Mesenchymal stem cell (in vitro differentiated cells and primary cell): ENCODE measurements around the gene CYP24A1.

Experiments used
- DNase-seq: peaks from one replicate; pipeline ENCODE4 v3.0.0-alpha.2; 2013
- H2AFZ ChIP-seq: one replicate; pipeline ENCODE4 v1.6.1; 2013; ENCODE audit warnings: low read depth, mild to moderate bottlenecking, control low read depth, inconsistent platforms, low read length, moderate library complexity
- H2AK5ac ChIP-seq: 2 replicates; pipeline ENCODE4 v1.6.1; 2013; ENCODE audit warnings: low read length, moderate library complexity, mild to moderate bottlenecking, inconsistent platforms; ENCODE audit not compliant: severe bottlenecking
- H2BK120ac ChIP-seq: one replicate; pipeline ENCODE4 v1.6.1; 2013; ENCODE audit warnings: low read depth, mild to moderate bottlenecking, inconsistent platforms, low read length, moderate library complexity
- H2BK12ac ChIP-seq, 2 experiments: one replicate each; pipeline ENCODE4 v1.6.1; 2013; ENCODE audit warnings: inconsistent platforms in 2 of 2, low read length in 2 of 2, mild to moderate bottlenecking in 2 of 2, moderate library complexity in 2 of 2, control low read depth in 1 of 2
- H2BK15ac ChIP-seq: one replicate; pipeline ENCODE4 v1.6.1; 2013; ENCODE audit warnings: mild to moderate bottlenecking, low read depth, inconsistent platforms; ENCODE audit not compliant: poor library complexity, severe bottlenecking
- H2BK5ac ChIP-seq: 2 replicates; pipeline ENCODE4 v1.6.1; 2013; ENCODE audit warnings: low read depth, mild to moderate bottlenecking, low read length, control low read depth, inconsistent platforms; ENCODE audit not compliant: poor library complexity, severe bottlenecking
- H3K14ac ChIP-seq, 2 experiments: one replicate each; pipeline ENCODE4 v1.6.1; 2013; ENCODE audit warnings: inconsistent platforms in 2 of 2, low read length in 2 of 2, control low read depth in 1 of 2, mild to moderate bottlenecking in 1 of 2, moderate library complexity in 1 of 2
- H3K18ac ChIP-seq, 2 experiments: one replicate each; pipeline ENCODE4 v1.6.1; 2013; ENCODE audit warnings: inconsistent platforms in 2 of 2, low read length in 2 of 2, control low read depth in 1 of 2, low read depth in 1 of 2, mild to moderate bottlenecking in 1 of 2
- H3K23ac ChIP-seq, 2 experiments: one replicate each; pipeline ENCODE4 v1.6.1; 2013; ENCODE audit warnings: inconsistent platforms in 2 of 2, low read length in 2 of 2, mild to moderate bottlenecking in 2 of 2, moderate library complexity in 2 of 2, control low read depth in 1 of 2
- H3K27ac ChIP-seq: 2 replicates; pipeline ENCODE4 v1.5.1; 2013; ENCODE audit warnings: mild to moderate bottlenecking, moderate library complexity, low read length, control low read depth, inconsistent platforms; ENCODE audit not compliant: poor library complexity, severe bottlenecking
- H3K27me3 ChIP-seq, 2 experiments: 2 replicates each; pipeline versions ENCODE4 v1.6.1 to v1.7.0; 2013; ENCODE audit warnings: low read length in 2 of 2, mild to moderate bottlenecking in 2 of 2, moderate library complexity in 2 of 2, control low read depth in 1 of 2, inconsistent platforms in 1 of 2; ENCODE audit not compliant: control insufficient read depth in 1 of 2, insufficient read depth in 1 of 2
- H3K36me3 ChIP-seq, 2 experiments: 2 replicates each; pipeline versions ENCODE4 v1.6.1 to v1.7.0; 2013; ENCODE audit warnings: low read length in 2 of 2, control low read depth in 1 of 2, inconsistent platforms in 1 of 2, low read depth in 1 of 2, mild to moderate bottlenecking in 1 of 2; ENCODE audit not compliant: insufficient read depth in 2 of 2, control insufficient read depth in 1 of 2
- H3K4ac ChIP-seq, 2 experiments: one replicate each; pipeline ENCODE4 v1.6.1; 2013; ENCODE audit warnings: inconsistent platforms in 2 of 2, low read length in 2 of 2, mild to moderate bottlenecking in 2 of 2, moderate library complexity in 2 of 2, control low read depth in 1 of 2, low read depth in 1 of 2
- H3K4me1 ChIP-seq: 2 replicates; pipeline ENCODE4 v1.6.1; 2013; ENCODE audit warnings: low read depth, low read length, control low read depth; ENCODE audit not compliant: control insufficient read depth, insufficient read depth
- H3K4me2 ChIP-seq: 2 replicates; pipeline ENCODE4 v1.6.1; 2013; ENCODE audit warnings: low read length, mild to moderate bottlenecking, inconsistent platforms; ENCODE audit not compliant: poor library complexity, severe bottlenecking
- H3K4me3 ChIP-seq, 2 experiments: 2 replicates each; pipeline versions ENCODE4 v1.5.1 to v1.7.0; 2013; ENCODE audit warnings: low read length in 2 of 2, mild to moderate bottlenecking in 2 of 2, control low read depth in 1 of 2, low read depth in 1 of 2; ENCODE audit not compliant: insufficient read depth in 1 of 2
- H3K79me1 ChIP-seq: replicated peaks from 2 replicates; pipeline ENCODE4 v1.6.1; 2013; ENCODE audit warnings: mild to moderate bottlenecking, control low read depth, low read length, inconsistent platforms; ENCODE audit not compliant: poor library complexity, severe bottlenecking
- H3K9ac ChIP-seq: 2 replicates; pipeline ENCODE4 v1.7.0; 2013; ENCODE audit warnings: mild to moderate bottlenecking, low read length, moderate library complexity
- H3K9me3 ChIP-seq: 2 replicates; pipeline ENCODE4 v1.7.0; 2013; ENCODE audit warnings: mild to moderate bottlenecking, low read length; ENCODE audit not compliant: control insufficient read depth
- H4K8ac ChIP-seq: one replicate; pipeline ENCODE4 v1.6.1; 2013; ENCODE audit warnings: inconsistent platforms, mild to moderate bottlenecking, low read length, moderate library complexity
- H4K91ac ChIP-seq: one replicate; pipeline ENCODE4 v1.6.1; 2013; ENCODE audit warnings: mild to moderate bottlenecking, low read length, inconsistent platforms
- WGBS: methylation state at CpG from one replicate; pipeline ENCODE4 v1.1.7; 2013; ENCODE audit warnings: mixed read lengths; 5-methylcytosine and 5-hydroxymethylcytosine counted together

Gene CYP24A1

GRCh38 chr20:54170026-54170471, 3.7 kb downstream of the CYP24A1 start:
- Histone ChIP-seq H4K91ac (no peak overlapping the region), H2BK5ac (no peak overlapping the region), H3K4me3 (no peak overlapping the region), H3K23ac (no peak overlapping the region), H2BK15ac (no peak overlapping the region), H3K4me2 (no peak overlapping the region), H3K18ac (no peak overlapping the region), H3K4me1 (peaks cover 19% of the 10 kb centered on the region), H3K79me1 (no peaks in the 10 kb centered on the region), H4K8ac (no peak overlapping the region), H2AFZ (no peak overlapping the region), H3K36me3 (no peaks in the 10 kb centered on the region), H3K27me3 (peaks cover 66 to 88% of the 10 kb centered on the region in 2 experiments), H3K27ac (no peak overlapping the region), H3K4ac (no peak overlapping the region), H3K9ac (no peak overlapping the region), H3K9me3 (no peaks in the 10 kb centered on the region), H2BK120ac (no peak overlapping the region), H2AK5ac (no peak overlapping the region), H2BK12ac (no peak overlapping the region), H3K14ac (no peak overlapping the region)
- 76% methylated on average over 4 of the region's 4 CpGs for whole genome bisulfite sequencing
- no peak for DNase-seq

- H2AFZ ChIP-seq, result no peak overlapping the region
- no peak overlapping the region for H2BK15ac ChIP-seq
- H3K4me1 ChIP-seq, result peaks cover 18% of the 10 kb centered on the region
- no peak overlapping the region for H3K9ac ChIP-seq
- WGBS, result 79% methylated on average over 13 of the region's 14 CpGs
- DNase-seq, result no peak
- no peak overlapping the region for H3K18ac ChIP-seq
- H4K8ac ChIP-seq, result no peak overlapping the region
- H3K79me1 ChIP-seq, result no peaks in the 10 kb centered on the region
- H4K91ac ChIP-seq, result no peak overlapping the region
- no peak overlapping the region for H3K4ac ChIP-seq
- H3K9me3 ChIP-seq, result no peaks in the 10 kb centered on the region
- H3K27me3 ChIP-seq, result peaks cover 58 to 83% of the 10 kb centered on the region in 2 experiments
- H2BK5ac ChIP-seq, result no peak overlapping the region
- no peak overlapping the region for H2BK12ac ChIP-seq
- no peak overlapping the region for H3K4me2 ChIP-seq
- H3K27ac ChIP-seq, result no peak overlapping the region
- H2AK5ac ChIP-seq, result no peak overlapping the region
- H3K14ac ChIP-seq, result no peak overlapping the region
- H3K36me3 ChIP-seq, result no peaks in the 10 kb centered on the region
- H2BK120ac ChIP-seq, result no peak overlapping the region
- H3K4me3 ChIP-seq, result no peak overlapping the region
- no peak overlapping the region for H3K23ac ChIP-seq
Observed at GRCh38 chr20:54168961-54169862, 4.6 kb downstream of the CYP24A1 start.

- Histone ChIP-seq H3K23ac (no peak overlapping the region), H3K4me3 (no peak overlapping the region), H3K4ac (no peak overlapping the region), H3K9ac (no peak overlapping the region), H3K27ac (no peak overlapping the region), H4K91ac (no peak overlapping the region), H2BK5ac (no peak overlapping the region), H3K4me2 (no peak overlapping the region), H2BK12ac (no peak overlapping the region), H2BK120ac (no peak overlapping the region), H2AK5ac (no peak overlapping the region), H3K36me3 (no peaks in the 10 kb centered on the region), H3K9me3 (no peaks in the 10 kb centered on the region), H3K18ac (no peak overlapping the region), H2BK15ac (no peak overlapping the region), H3K79me1 (no peaks in the 10 kb centered on the region), H2AFZ (no peak overlapping the region), H3K27me3 (peaks cover 49 to 80% of the 10 kb centered on the region in 2 experiments), H3K14ac (no peak overlapping the region), H3K4me1 (peaks cover 7% of the 10 kb centered on the region), H4K8ac (no peak overlapping the region)
- DNase-seq, result no peak
- 76% methylated on average over 11 of the region's 11 CpGs for WGBS
Observed at GRCh38 chr20:54167909-54168872, 5.6 kb downstream of the CYP24A1 start.
